HFFc6 (cell line): ENCODE results near the gene RASGRP3. TPM values are rescaled to one million over a fixed set of nuclear protein-coding genes. Genes with fewer than 3 reads are reported as not detected.

Source experiments
- DNase-seq: peaks from one replicate; pipeline ENCODE4 v3.0.0-alpha.2; 2018
- H3K27ac Mint-ChIP-seq: 2 replicates; pipeline ENCODE4 v1.8.0; 2020; ENCODE audit warnings: mild to moderate bottlenecking, mixed read lengths
- H3K27me3 Mint-ChIP-seq: 2 replicates; pipeline ENCODE4 v1.8.0; 2021; ENCODE audit warnings: mild to moderate bottlenecking, moderate library complexity, mixed read lengths; ENCODE audit not compliant: insufficient read depth
- H3K36me3 Mint-ChIP-seq: 2 replicates; pipeline ENCODE4 v1.8.0; 2021; ENCODE audit warnings: low read depth, mixed read lengths
- H3K4me1 Mint-ChIP-seq: 2 replicates; pipeline ENCODE4 v1.8.0; 2020; ENCODE audit warnings: low read depth, mixed read lengths
- H3K4me3 Mint-ChIP-seq: 2 replicates; pipeline ENCODE4 v1.8.0; 2020; ENCODE audit warnings: mild to moderate bottlenecking, moderate library complexity, mixed read lengths
- H3K9me3 Mint-ChIP-seq: 2 replicates; pipeline ENCODE4 v1.8.0; 2020; ENCODE audit warnings: mild to moderate bottlenecking, mixed read lengths
- total RNA-seq, 6 experiments: library from RNA; stranded (reverse); fragmentation: NEBNext Ultra II Directional; extraction: Animal tissue kit (Norgen Biotek cat#: 25700); gene quantifications; 2 replicates in 1 of 6; 3 replicates in 5 of 6; pipeline ENCODE4 v1.2.3, GENCODE V29; 2021
- TF ChIP-seq, protein P1 (sequence below): fragments of 200-600 bp; sonication (generic); IDR thresholded peaks from 2 replicates; pipeline ENCODE4 v1.5.0; 2021; ENCODE audit warnings: antibody characterized with exemption, mild to moderate bottlenecking

The RASGRP3 gene
- total RNA-seq, 6 experiments from 2014 or later, result 1.7 to 4.6 (median 3.0) TPM

DNA sequence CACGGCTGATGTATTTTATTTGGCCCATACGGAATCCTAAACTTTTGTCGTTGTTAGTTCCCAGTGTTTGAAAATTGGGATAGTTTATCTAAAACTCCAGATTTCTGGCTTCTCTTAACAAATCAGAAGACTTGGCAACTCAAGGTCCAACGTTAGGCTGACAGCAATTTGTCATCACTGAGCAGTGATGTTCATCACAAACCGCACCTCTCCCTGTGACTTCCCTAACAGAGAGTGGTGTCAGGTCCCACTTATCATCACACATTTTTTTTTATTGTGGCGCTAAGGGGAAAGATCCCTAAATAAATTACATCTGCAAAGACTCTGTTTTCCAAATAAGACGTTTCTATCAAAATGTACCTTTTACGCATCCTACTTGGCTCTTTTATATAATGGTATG lies 55.7 kb downstream of the RASGRP3 start:
- Mint-ChIP-seq H3K4me1 (peaks cover 70% of the 10 kb centered on the region), H3K9me3 (no peaks in the 10 kb centered on the region), H3K27me3 (peaks cover 1% of the 10 kb centered on the region), H3K4me3 (no peak overlapping the region), H3K27ac (peak overlapping the region; percentile 97), H3K36me3 (peaks cover 10% of the 10 kb centered on the region)
- TF ChIP-seq, protein P1, sequence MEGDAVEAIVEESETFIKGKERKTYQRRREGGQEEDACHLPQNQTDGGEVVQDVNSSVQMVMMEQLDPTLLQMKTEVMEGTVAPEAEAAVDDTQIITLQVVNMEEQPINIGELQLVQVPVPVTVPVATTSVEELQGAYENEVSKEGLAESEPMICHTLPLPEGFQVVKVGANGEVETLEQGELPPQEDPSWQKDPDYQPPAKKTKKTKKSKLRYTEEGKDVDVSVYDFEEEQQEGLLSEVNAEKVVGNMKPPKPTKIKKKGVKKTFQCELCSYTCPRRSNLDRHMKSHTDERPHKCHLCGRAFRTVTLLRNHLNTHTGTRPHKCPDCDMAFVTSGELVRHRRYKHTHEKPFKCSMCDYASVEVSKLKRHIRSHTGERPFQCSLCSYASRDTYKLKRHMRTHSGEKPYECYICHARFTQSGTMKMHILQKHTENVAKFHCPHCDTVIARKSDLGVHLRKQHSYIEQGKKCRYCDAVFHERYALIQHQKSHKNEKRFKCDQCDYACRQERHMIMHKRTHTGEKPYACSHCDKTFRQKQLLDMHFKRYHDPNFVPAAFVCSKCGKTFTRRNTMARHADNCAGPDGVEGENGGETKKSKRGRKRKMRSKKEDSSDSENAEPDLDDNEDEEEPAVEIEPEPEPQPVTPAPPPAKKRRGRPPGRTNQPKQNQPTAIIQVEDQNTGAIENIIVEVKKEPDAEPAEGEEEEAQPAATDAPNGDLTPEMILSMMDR, result no peak
- DNase-seq, result no peak

DNA sequence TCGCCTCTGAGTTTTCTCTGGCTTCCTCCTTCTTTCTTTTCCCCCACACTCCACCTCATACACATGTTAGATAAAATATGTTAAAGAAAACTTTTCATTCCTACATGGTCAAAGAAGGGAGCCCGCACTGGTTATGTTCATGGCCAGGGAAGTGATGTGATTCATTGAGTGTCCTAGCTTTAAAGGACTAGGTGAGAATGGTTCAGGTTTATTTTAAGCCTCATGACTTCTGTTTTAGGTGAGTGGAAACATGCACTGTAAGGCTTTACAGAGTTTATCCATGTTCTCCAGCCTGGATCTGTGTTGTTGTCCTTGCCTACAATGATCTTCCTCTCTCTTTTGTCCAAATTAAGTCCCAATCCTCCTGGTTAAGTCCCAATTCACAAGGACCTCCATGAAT lies 56.5 kb downstream of the RASGRP3 start:
- Mint-ChIP-seq H3K27me3 (peaks cover 1% of the 10 kb centered on the region), H3K4me1 (peaks cover 65% of the 10 kb centered on the region), H3K36me3 (peaks cover 10% of the 10 kb centered on the region), H3K9me3 (no peaks in the 10 kb centered on the region), H3K4me3 (no peak overlapping the region), H3K27ac (no peak overlapping the region)
- TF ChIP-seq, protein P1, result no peak
- no peak for DNase-seq

DNA sequence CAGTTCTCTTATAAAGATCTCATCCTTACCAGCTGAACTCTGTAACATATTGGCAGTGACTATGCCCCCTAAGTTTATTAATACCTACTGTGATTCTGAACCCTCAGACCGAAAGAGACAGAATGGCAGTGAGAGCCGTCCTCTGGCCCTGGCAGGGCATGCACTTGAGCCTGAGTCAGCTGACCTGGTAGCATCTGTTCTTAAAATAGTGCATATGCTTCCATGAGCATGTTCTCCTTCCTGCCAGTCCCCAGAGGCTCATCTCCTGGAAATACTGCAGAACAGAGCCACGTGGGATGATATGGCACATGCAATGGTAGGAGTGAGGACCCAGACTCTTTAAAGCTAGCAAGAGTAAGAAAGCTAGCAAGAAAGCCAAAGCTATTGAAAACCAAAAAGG lies 59.0 kb downstream of the RASGRP3 start:
- Mint-ChIP-seq H3K4me1 (peaks cover 45% of the 10 kb centered on the region), H3K36me3 (peaks cover 10% of the 10 kb centered on the region), H3K9me3 (no peaks in the 10 kb centered on the region), H3K27me3 (peaks cover 1% of the 10 kb centered on the region), H3K27ac (no peak overlapping the region), H3K4me3 (no peak overlapping the region)
- no peak for DNase-seq
- TF ChIP-seq, protein P1, result no peak

DNA sequence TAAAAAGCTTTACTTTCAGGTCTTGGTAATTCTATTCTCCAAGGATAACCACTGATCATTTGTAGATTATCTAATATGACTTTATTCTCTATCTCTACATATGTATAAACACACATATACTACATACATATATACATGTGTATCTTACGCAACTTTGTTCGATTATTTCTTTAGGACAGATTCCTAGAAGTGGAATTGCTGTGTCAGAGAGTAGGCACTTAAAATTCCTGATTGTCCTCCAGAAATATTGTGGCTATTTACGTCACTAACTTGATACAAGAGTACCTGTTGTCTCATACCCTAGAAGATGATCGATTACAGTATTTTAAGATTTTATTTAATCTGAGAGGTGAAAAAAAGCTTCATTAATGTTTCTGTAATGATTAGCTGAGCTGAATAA lies 64.8 kb downstream of the RASGRP3 start:
- H3K27ac Mint-ChIP-seq, result no peak overlapping the region
- H3K36me3 Mint-ChIP-seq, result no peaks in the 10 kb centered on the region
- DNase-seq, result no peak
- H3K4me1 Mint-ChIP-seq, result peaks cover 10% of the 10 kb centered on the region; the same call in 1 of the 2 replicates
- no peaks in the 10 kb centered on the region for H3K9me3 Mint-ChIP-seq
- H3K4me3 Mint-ChIP-seq, result no peak overlapping the region
- TF ChIP-seq, protein P1, result no peak
- peaks cover 1% of the 10 kb centered on the region for H3K27me3 Mint-ChIP-seq

DNA sequence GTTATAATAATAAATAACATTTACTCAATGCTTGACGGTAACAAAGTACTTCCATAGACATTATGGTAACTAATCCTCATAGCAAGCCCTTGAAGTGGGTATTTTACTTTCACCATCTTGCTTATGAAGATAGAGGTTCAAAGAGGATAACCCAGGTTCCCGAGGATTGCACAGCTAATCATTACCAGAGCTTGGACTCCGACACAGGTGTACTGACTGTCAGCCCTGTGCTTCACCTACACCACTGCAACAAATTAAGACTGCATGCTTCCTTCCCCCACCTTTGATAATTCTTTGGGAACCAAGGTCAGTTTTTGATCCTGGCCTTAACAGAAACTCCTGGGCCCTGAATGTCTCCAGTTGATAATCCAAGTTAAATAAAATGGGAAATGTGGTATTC lies 73.8 kb downstream of the RASGRP3 start:
- Mint-ChIP-seq H3K9me3 (no peaks in the 10 kb centered on the region), H3K36me3 (no peaks in the 10 kb centered on the region), H3K4me3 (no peak overlapping the region), H3K4me1 (peaks cover 17% of the 10 kb centered on the region), H3K27me3 (no peaks in the 10 kb centered on the region), H3K27ac (no peak overlapping the region)
- TF ChIP-seq, protein P1, result no peak
- DNase-seq, result no peak
